Heart left ventricle (tissue), 16 donors: Measurements from ENCODE around the gene ACOXL. TPM values are rescaled to one million over a fixed set of nuclear protein-coding genes. Genes with fewer than 3 reads are reported as not detected.

Experiments
- ATAC-seq, 4 donors: fragments of 200-7000 bp; cut with Tn5 transposase; one replicate each; pipeline ENCODE4 v1.9.1; 2020 to 2022; ENCODE audit warnings: moderate library complexity in 4 of 4, mild to moderate bottlenecking in 3 of 4, moderate number of reproducible peaks in 1 of 4
- DNase-seq, 5 donors: peaks; one replicate each; pipeline ENCODE4 v3.0.0-alpha.2; 2020
- H3K27ac ChIP-seq, 12 donors: fragments of 200-600 bp; sonication (generic) in 4 of 12; one replicate each; pipeline versions ENCODE4 v1.5.0 to v1.8.0; 2016 to 2022; ENCODE audit warnings: mild to moderate bottlenecking in 2 of 12
- H3K27me3 ChIP-seq, 9 donors: fragments of 200-600 bp; sonication (generic) in 2 of 9; one replicate each; pipeline versions ENCODE4 v1.5.1 to v1.8.0; 2016 to 2022; ENCODE audit warnings: mild to moderate bottlenecking in 3 of 9
- H3K36me3 ChIP-seq, 9 donors: fragments of 200-600 bp; sonication (generic) in 2 of 9; one replicate each; pipeline versions ENCODE4 v1.5.0 to v1.8.0; 2018 to 2022; ENCODE audit warnings: mild to moderate bottlenecking in 2 of 9
- H3K4me1 ChIP-seq, 12 donors: fragments of 200-600 bp; sonication (generic) in 4 of 12; one replicate each; pipeline versions ENCODE4 v1.5.0 to v1.8.0; 2016 to 2022; ENCODE audit warnings: mild to moderate bottlenecking in 3 of 12
- H3K4me3 ChIP-seq, 12 donors: fragments of 200-600 bp; sonication (generic) in 4 of 12; one replicate each; pipeline versions ENCODE4 v1.5.0 to v1.8.0; 2017 to 2022; ENCODE audit warnings: mild to moderate bottlenecking in 9 of 12, moderate library complexity in 4 of 12
- H3K9me3 ChIP-seq, 12 donors: fragments of 200-600 bp; sonication (generic) in 4 of 12; one replicate each; pipeline versions ENCODE4 v1.5.0 to v1.8.0; 2016 to 2022; ENCODE audit warnings: mild to moderate bottlenecking in 1 of 12
- CTCF ChIP-seq, 12 donors: fragments of 200-600 bp; sonication (generic) in 4 of 12; IDR thresholded peaks; one replicate each; pipeline versions ENCODE4 v1.5.0 to v1.8.0; 2018 to 2022; ENCODE audit warnings: antibody characterized with exemption in 12 of 12, mild to moderate bottlenecking in 5 of 12
- POLR2A ChIP-seq, 2 donors: fragments of 450-650 bp; IDR thresholded peaks; one replicate each; pipeline ENCODE4 v1.6.1; 2017; ENCODE audit warnings: antibody characterized with exemption in 2 of 2, mild to moderate bottlenecking in 2 of 2, moderate library complexity in 2 of 2
- WGBS, 4 donors: extraction: QIAGEN DNeasy Blood & Tissue Kit in 2 of 4; methylation state at CpG; one replicate each; pipeline versions ENCODE4 v1.1.5 to v1.1.7; 2013 to 2018; 5-methylcytosine and 5-hydroxymethylcytosine counted together
- intact Hi-C, 10 donors: fragments of 100-400 bp; cut with DNase I; formaldehyde crosslinking; loops; one replicate each; pipeline versions ENCODE4 v1.11.1 to v1.14.2; 2022
- polyA plus RNA-seq, 2 donors: library from polyadenylated mRNA; stranded (reverse); fragments of 200-250 nt; gene quantifications; one replicate each; pipeline ENCODE4 v1.2.3, GENCODE V29; 2013
- total RNA-seq, 9 donors: library from RNA; depleted of rRNA in 2 of 9; stranded (reverse); fragments of >200 nt in 2 of 9; fragmentation: NEBNext Ultra II Directional in 3 of 9; extraction: Animal tissue kit (Norgen Biotek cat#: 25700) in 3 of 9; gene quantifications; one replicate each; pipeline versions ENCODE4 v1.1.0 to v1.2.4, GENCODE V29; 2016 to 2023
- donor health status: ischemic (EF 13 %, LVEDD 7.1; RV severe dilation, severe dysfunction).
- donor health status: healthy with polysubstance abuse.
- donor health status: DM: no; HTN: yes; CAD: no.
- donor health status: DM: no; HTN: no; CAD: no.
- donor health status: ischemic (EF 25% LVEDD 6.9; RV normal size, moderate dysfunction).
- donor health status: ischemic (EF 25% LVEDD 5.7; RV mildly dilated, moderate dysfunction).
- donor health status: healthy.
- donor health status: DM: yes; HTN: yes; CAD: no.
- donor health status: ischemic (EF 35%, LVEDD 5.7; RV mildly dilated, moderate dysfunction).
- donor health status: nonischemic (EF 11% LVEDD 7.7; RV severe dilation, severe dysfunction).
- donor health status: DM: yes; HTN: yes; CAD: no.
- donor health status: PGD.
- donor health status: ischemic (EF 29% LVEDD 5.4; RV normal size, mild dysfunction).
- donor health status: nonischemic (EF 23%, LVEDD 6.1; RV moderate dilation, normal function).

Gene ACOXL
- total and polyA plus RNA-seq, 11 donors, result 0.25 TPM; not detected in 10

DNA sequence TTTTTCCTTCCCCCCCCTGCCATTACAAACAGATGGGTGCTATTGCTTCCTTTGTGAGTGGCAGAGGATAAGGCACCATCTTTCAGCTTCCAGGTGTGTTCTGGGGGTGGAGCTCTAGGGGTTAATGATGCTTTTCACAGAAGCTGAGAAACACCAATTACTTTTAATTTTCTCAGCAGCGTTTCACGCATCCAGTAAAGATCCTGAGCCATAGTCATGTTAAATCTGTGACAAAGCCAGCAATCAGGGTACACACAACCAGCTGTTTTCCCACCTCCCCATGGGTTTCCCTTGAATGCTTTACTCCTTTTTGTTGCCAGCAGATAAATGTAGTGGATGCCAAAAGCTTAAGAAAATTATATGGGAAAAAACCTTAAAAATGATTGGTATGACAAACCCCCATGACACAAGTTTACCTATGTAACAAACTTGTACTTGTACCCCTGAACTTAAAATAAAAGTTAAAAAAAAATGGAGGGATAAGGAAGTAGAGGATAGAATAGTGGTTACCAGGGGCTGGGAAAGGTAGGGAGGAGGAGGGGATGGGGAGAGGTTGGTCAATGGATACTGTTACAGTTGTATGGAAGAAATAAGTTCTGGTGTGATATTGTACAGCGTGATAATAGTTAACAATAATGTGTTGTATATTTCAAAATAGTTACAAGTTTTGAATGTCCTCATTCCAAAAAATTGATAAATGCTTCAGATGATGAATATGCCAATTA is 70.0 kb downstream of the ACOXL start:
- WGBS, 4 donors, result 73 to 79% (median 76%) methylated on average over 3 of the region's 3 CpGs
- H3K4me1 ChIP-seq, result peaks cover 0 to 14% (median 0%) of the 10 kb centered on the region in 12 donors
- H3K27ac ChIP-seq, result no peak overlapping the region
- H3K4me3 ChIP-seq, result no peak overlapping the region
- TF ChIP-seq POLR2A (IDR thresholded peaks at IDR 0.05) (no peak), CTCF (IDR thresholded peaks at IDR 0.05) (no peak)
- intact Hi-C loops, result loop anchor here in 1 of 10 donors (10.0 kb wide), 1 partner anchor 312 kb away; no protein-coding TSS in a partner anchor
- ATAC-seq, result no peak
- peaks cover 0 to 6% (median 0%) of the 10 kb centered on the region in 9 donors for H3K27me3 ChIP-seq
- no peaks in the 10 kb centered on the region for H3K36me3 ChIP-seq
- peaks cover 0 to 7% (median 0%) of the 10 kb centered on the region in 12 donors for H3K9me3 ChIP-seq
- no peak for DNase-seq

- no peak for TF ChIP-seq CTCF (IDR thresholded peaks at IDR 0.05)
- TF ChIP-seq POLR2A (IDR thresholded peaks at IDR 0.05), result no peak
- ATAC-seq (no peak), DNase-seq (no peak)
- Histone ChIP-seq H3K9me3 (peaks cover 0 to 7% (median 0%) of the 10 kb centered on the region in 12 donors), H3K27me3 (peaks cover 0 to 6% (median 0%) of the 10 kb centered on the region in 9 donors), H3K27ac (no peak overlapping the region), H3K4me3 (no peak overlapping the region), H3K4me1 (peaks cover 0 to 14% (median 0%) of the 10 kb centered on the region in 12 donors), H3K36me3 (no peaks in the 10 kb centered on the region)
- 91 to 95% (median 93%) methylated on average over 3 of the region's 3 CpGs for WGBS, 4 donors
- intact Hi-C loops, result loop anchor here in 1 of 10 donors (10.0 kb wide), 1 partner anchor 310 kb away; no protein-coding TSS in a partner anchor
These were observed 72.1 kb downstream of the ACOXL start for GRCh38 chr2:110804433-110804832.

GRCh38 chr2:110804915-110805314 is 72.5 kb downstream of the ACOXL start:
- TF ChIP-seq CTCF (IDR thresholded peaks at IDR 0.05) (no peak), POLR2A (IDR thresholded peaks at IDR 0.05) (no peak)
- no peak for ATAC-seq
- H3K4me3 ChIP-seq, result no peak overlapping the region
- H3K36me3 ChIP-seq, result no peaks in the 10 kb centered on the region
- H3K4me1 ChIP-seq, result peaks cover 0 to 14% (median 0%) of the 10 kb centered on the region in 12 donors
- DNase-seq, result no peak
- H3K9me3 ChIP-seq, result peaks cover 0 to 7% (median 0%) of the 10 kb centered on the region in 12 donors
- intact Hi-C loops, result loop anchor here in 1 of 10 donors (10.0 kb wide), 1 partner anchor 310 kb away; no protein-coding TSS in a partner anchor
- WGBS, 4 donors, result 85 to 87% (median 86%) methylated on average over 10 of the region's 10 CpGs
- H3K27ac ChIP-seq, result no peak overlapping the region
- H3K27me3 ChIP-seq, result peaks cover 0 to 6% (median 0%) of the 10 kb centered on the region in 9 donors

GRCh38 chr2:110805894-110806452 is 73.6 kb downstream of the ACOXL start:
- peaks cover 0 to 6% (median 0%) of the 10 kb centered on the region in 9 donors for H3K27me3 ChIP-seq
- peaks cover 0 to 8% (median 0%) of the 10 kb centered on the region in 12 donors for H3K4me1 ChIP-seq
- intact Hi-C loops, result loop anchor here in 1 of 10 donors (10.0 kb wide), 1 partner anchor 309 kb away; no protein-coding TSS in a partner anchor
- no peaks in the 10 kb centered on the region for H3K36me3 ChIP-seq
- 51 to 78% (median 63%) methylated on average over 12 to 14 of the region's 14 CpGs for WGBS, 4 donors
- DNase-seq (no peak), ATAC-seq (no peak)
- TF ChIP-seq CTCF (IDR thresholded peaks at IDR 0.05), result no peak
- TF ChIP-seq POLR2A (IDR thresholded peaks at IDR 0.05), result no peak
- no peak overlapping the region for H3K4me3 ChIP-seq
- peaks cover 0 to 7% (median 0%) of the 10 kb centered on the region in 12 donors for H3K9me3 ChIP-seq
- H3K27ac ChIP-seq, result no peak overlapping the region
